ENCODE data around the gene FGD3. TPM values are rescaled to one million over a fixed set of nuclear protein-coding genes. Genes with fewer than 3 reads are reported as not detected.

The FGD3 gene
- polyA plus RNA-seq, 2 of the 4 experiments (the other 2 are of a cell fraction) = 0.18 to 0.23 TPM

- TF ChIP-seq RCOR1 (IDR thresholded peaks at IDR 0.05; ENCODE audit: low read depth, low read length) (no peak), CTCF (IDR thresholded peaks at IDR 0.05) (no peak), CBX2 (IDR thresholded peaks at IDR 0.05; ENCODE audit: borderline replicate concordance, low read depth) (no peak)
Observed at GRCh38 chr9:93005876-93006275, 58.6 kb downstream of the FGD3 start (continued).

- ATAC-seq = no peak
- Histone ChIP-seq H3K4me2 (no peak overlapping the region), H3K9me3 (no peaks in the 10 kb centered on the region), H3K4me3 (no peak overlapping the region), H3K4me1 (0 out of 3 replicates have a peak, but pooled peaks cover 6% of the 10 kb centered on the region), H3K27ac (no peak overlapping the region)
- WGBS (ENCODE audit: missing lambda C conversion rate) = 75% methylated on average over 11 of the region's 12 CpGs
- no peak for TF ChIP-seq ATOH8 (CRISPR knock-in tag; IDR thresholded peaks at IDR 0.05; ENCODE audit: low read depth)
- no peak for TF ChIP-seq HES2 (IDR thresholded peaks at IDR 0.05)
- no peak for TF ChIP-seq HMGXB4 (CRISPR knock-in tag; IDR thresholded peaks at IDR 0.05; ENCODE audit: borderline replicate concordance)
- TF ChIP-seq CHD4 (IDR thresholded peaks at IDR 0.05; ENCODE audit: borderline replicate concordance) = no peak
- TF ChIP-seq PHF8 (IDR thresholded peaks at IDR 0.05; ENCODE audit: borderline replicate concordance, low read depth) = no peak
- no peak for TF ChIP-seq FOSL2 (IDR thresholded peaks at IDR 0.05)
- no peak for TF ChIP-seq FOSL2 (CRISPR knock-in tag; IDR thresholded peaks at IDR 0.05)
- TF ChIP-seq HOXB13 (CRISPR knock-in tag; IDR thresholded peaks at IDR 0.05; ENCODE audit: low read depth) = no peak
- no peak for TF ChIP-seq HDAC2 (IDR thresholded peaks at IDR 0.05)
- TF ChIP-seq RARB (CRISPR knock-in tag; IDR thresholded peaks at IDR 0.05) = no peak
- TF ChIP-seq EP300 (IDR thresholded peaks at IDR 0.05) = no peak
- TF ChIP-seq MAZ (IDR thresholded peaks at IDR 0.05; ENCODE audit: borderline replicate concordance, low read depth, low read length) = no peak
- TF ChIP-seq NFE2L2 (conservative IDR thresholded peaks at IDR 0.05; ENCODE audit: low read length) = no peak
- no peak for TF ChIP-seq REST (IDR thresholded peaks at IDR 0.05)
- no peak for TF ChIP-seq ZFP36 (IDR thresholded peaks at IDR 0.05; ENCODE audit: borderline replicate concordance, partially characterized antibody)
- TF ChIP-seq JUN (IDR thresholded peaks at IDR 0.05) = no peak
- no peak for TF ChIP-seq HOXA7 (CRISPR knock-in tag; IDR thresholded peaks at IDR 0.05)
- no peak for FAIRE-seq
- no peak for DNase-seq (ENCODE audit: low read depth in 1 of 2, low spot score in 1 of 2)
- CTCF ChIA-PET = no interaction called here
- POLR2A ChIA-PET = no interaction called here
Observed at GRCh38 chr9:93007529-93008058, 60.3 kb downstream of the FGD3 start.

Data from A549 (cell line).